ENCODE results near the gene SDF4. TPM values are rescaled to one million over a fixed set of nuclear protein-coding genes. Genes with fewer than 3 reads are reported as not detected.

Gene SDF4
- total RNA-seq, 1 donor from 2014 or later = 175 TPM

DNA sequence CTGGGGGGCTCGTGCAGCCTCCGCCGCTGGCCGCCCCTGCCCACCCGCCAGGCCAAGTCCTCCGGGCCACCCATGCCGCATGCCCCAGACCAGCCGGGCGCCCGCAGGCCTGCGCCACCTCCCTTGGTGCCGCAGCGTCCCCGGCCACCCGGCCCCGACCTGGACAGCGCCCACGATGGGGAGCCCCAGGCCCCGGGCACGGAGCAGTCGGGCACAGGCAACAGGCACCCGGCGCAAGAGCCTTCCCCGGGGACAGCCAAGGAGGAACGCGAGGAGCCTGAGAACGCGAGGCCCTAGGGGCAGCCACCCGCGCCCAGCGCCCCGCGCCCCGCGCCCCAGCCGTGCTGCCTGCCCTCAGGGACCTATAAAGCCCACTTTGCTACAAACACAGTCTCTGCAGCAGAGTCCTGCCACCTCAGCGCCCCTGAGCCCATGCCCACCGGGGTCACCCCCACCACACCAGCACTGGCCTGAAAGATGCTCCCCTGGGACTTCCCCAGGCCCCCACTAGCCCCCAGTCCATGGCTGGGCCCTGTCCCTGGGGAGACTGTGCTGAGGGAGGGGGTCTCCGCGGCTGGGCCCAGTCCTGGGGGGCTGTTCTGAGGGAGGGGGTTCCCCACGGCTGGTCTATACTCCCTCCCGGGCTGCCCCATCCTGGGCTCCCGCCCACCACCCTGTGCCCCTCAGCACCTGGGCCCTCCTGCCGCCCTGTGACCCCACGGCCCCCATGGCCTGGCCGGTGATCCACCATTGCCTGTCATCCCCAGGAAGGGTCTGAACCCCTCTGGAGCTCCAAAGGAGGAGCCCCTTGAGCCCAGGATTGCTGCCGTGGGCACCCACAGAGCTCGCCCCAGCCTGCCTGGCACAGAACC, 34.0 kb downstream of the SDF4 start:
- Histone ChIP-seq H3K4me2 (ENCODE audit: low read length) (no peak overlapping the region), H3K27me3 (ENCODE audit: insufficient read depth, low read length) (peaks cover 2% of the 10 kb centered on the region), H3K27ac (ENCODE audit: low read depth, low read length) (no peak overlapping the region), H4K20me1 (ENCODE audit: insufficient read depth, low read length) (no peaks in the 10 kb centered on the region), H3K9ac (ENCODE audit: low read length) (no peak overlapping the region), H3K4me3 (ENCODE audit: insufficient read depth, low read depth, low read length) (no peak overlapping the region), H3K36me3 (ENCODE audit: insufficient read depth, low read length) (no peaks in the 10 kb centered on the region), H3K79me2 (ENCODE audit: insufficient read depth, low read length) (no peaks in the 10 kb centered on the region), H2AFZ (ENCODE audit: low read depth, low read length) (no peak overlapping the region), H3K4me1 (ENCODE audit: insufficient read depth, low read length) (no peaks in the 10 kb centered on the region), H3K9me3 (ENCODE audit: insufficient read depth, low read depth, low read length) (no peaks in the 10 kb centered on the region)
- H3K9me3 Mint-ChIP-seq (ENCODE audit: unreplicated experiment) = peaks cover 11% of the 10 kb centered on the region
- no peak overlapping the region for H3K4me3 Mint-ChIP-seq (ENCODE audit: unreplicated experiment)
- TF ChIP-seq, protein P1, sequence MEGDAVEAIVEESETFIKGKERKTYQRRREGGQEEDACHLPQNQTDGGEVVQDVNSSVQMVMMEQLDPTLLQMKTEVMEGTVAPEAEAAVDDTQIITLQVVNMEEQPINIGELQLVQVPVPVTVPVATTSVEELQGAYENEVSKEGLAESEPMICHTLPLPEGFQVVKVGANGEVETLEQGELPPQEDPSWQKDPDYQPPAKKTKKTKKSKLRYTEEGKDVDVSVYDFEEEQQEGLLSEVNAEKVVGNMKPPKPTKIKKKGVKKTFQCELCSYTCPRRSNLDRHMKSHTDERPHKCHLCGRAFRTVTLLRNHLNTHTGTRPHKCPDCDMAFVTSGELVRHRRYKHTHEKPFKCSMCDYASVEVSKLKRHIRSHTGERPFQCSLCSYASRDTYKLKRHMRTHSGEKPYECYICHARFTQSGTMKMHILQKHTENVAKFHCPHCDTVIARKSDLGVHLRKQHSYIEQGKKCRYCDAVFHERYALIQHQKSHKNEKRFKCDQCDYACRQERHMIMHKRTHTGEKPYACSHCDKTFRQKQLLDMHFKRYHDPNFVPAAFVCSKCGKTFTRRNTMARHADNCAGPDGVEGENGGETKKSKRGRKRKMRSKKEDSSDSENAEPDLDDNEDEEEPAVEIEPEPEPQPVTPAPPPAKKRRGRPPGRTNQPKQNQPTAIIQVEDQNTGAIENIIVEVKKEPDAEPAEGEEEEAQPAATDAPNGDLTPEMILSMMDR (IDR thresholded peaks at IDR 0.05; ENCODE audit: insufficient read depth, low read depth, low read length) = no peak
- no peak for DNase-seq (ENCODE audit: low read depth)
- H3K27me3 Mint-ChIP-seq (ENCODE audit: low read depth, unreplicated experiment) = peaks cover 20% of the 10 kb centered on the region
- H3K4me1 Mint-ChIP-seq (ENCODE audit: low read depth, unreplicated experiment) = no peaks in the 10 kb centered on the region
- no peaks in the 10 kb centered on the region for H3K36me3 Mint-ChIP-seq (ENCODE audit: low read depth, unreplicated experiment)
- no peak for FAIRE-seq
- H3K27ac Mint-ChIP-seq (ENCODE audit: unreplicated experiment) = no peak overlapping the region

DNA sequence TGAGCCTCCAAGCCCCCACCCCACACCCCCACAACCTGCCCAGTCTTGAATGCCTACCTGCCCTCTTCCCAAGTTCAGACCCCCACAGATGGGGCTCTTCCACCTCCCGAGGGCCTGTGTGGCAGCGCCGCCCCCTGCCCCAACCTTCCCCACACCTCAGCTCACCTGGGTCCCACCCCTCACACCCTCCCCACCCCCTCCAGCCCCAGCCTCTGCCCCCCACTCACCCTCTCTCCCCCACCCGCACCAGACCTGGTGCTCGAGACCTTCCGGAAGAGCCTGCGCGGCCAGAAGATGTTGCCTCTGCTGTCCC, 34.7 kb downstream of the SDF4 start:
- Mint-ChIP-seq H3K4me1 (ENCODE audit: low read depth, unreplicated experiment) (no peaks in the 10 kb centered on the region), H3K36me3 (ENCODE audit: low read depth, unreplicated experiment) (peaks cover under 1% of the 10 kb centered on the region), H3K9me3 (ENCODE audit: unreplicated experiment) (peaks cover 12% of the 10 kb centered on the region), H3K4me3 (ENCODE audit: unreplicated experiment) (no peak overlapping the region), H3K27me3 (ENCODE audit: low read depth, unreplicated experiment) (peaks cover 21% of the 10 kb centered on the region), H3K27ac (ENCODE audit: unreplicated experiment) (no peak overlapping the region)
- Histone ChIP-seq H3K4me2 (ENCODE audit: low read length) (no peak overlapping the region), H3K4me3 (ENCODE audit: insufficient read depth, low read depth, low read length) (no peak overlapping the region), H3K9ac (ENCODE audit: low read length) (no peak overlapping the region), H3K27me3 (ENCODE audit: insufficient read depth, low read length) (peaks cover 2% of the 10 kb centered on the region), H3K36me3 (ENCODE audit: insufficient read depth, low read length) (no peaks in the 10 kb centered on the region), H3K4me1 (ENCODE audit: insufficient read depth, low read length) (no peaks in the 10 kb centered on the region), H3K9me3 (ENCODE audit: insufficient read depth, low read depth, low read length) (no peaks in the 10 kb centered on the region), H4K20me1 (ENCODE audit: insufficient read depth, low read length) (no peaks in the 10 kb centered on the region), H3K79me2 (ENCODE audit: insufficient read depth, low read length) (no peaks in the 10 kb centered on the region), H3K27ac (ENCODE audit: low read depth, low read length) (no peak overlapping the region), H2AFZ (ENCODE audit: low read depth, low read length) (no peak overlapping the region)
- FAIRE-seq (no peak), DNase-seq (ENCODE audit: low read depth) (no peak)
- TF ChIP-seq, protein P1 (IDR thresholded peaks at IDR 0.05; ENCODE audit: insufficient read depth, low read depth, low read length) = no peak
- TF ChIP-seq EZH2 (IDR thresholded peaks at IDR 0.05; ENCODE audit: insufficient read depth, low read length) = no peak

Measured in astrocyte (in vitro differentiated cells and primary cell).